GM12891 (cell line): ENCODE data around the gene C1RL.

ENCODE experiments used
- POLR2A ChIP-seq: IDR thresholded peaks from 2 replicates; pipeline ENCODE4 v1.6.1; 2011; ENCODE audit warnings: low read depth, low read length, control low read depth
- POLR2AphosphoS5 ChIP-seq: IDR thresholded peaks from 2 replicates; pipeline ENCODE4 v1.6.1; 2011; ENCODE audit warnings: low read depth, low read length, control low read depth
- SPI1 ChIP-seq: IDR thresholded peaks from 2 replicates; pipeline ENCODE4 v1.6.1; 2011; ENCODE audit warnings: low read depth, low read length, control low read depth
- TAF1 ChIP-seq: IDR thresholded peaks from 2 replicates; pipeline ENCODE4 v1.6.1; 2011; ENCODE audit warnings: low read depth, low read length, control low read depth

DNA sequence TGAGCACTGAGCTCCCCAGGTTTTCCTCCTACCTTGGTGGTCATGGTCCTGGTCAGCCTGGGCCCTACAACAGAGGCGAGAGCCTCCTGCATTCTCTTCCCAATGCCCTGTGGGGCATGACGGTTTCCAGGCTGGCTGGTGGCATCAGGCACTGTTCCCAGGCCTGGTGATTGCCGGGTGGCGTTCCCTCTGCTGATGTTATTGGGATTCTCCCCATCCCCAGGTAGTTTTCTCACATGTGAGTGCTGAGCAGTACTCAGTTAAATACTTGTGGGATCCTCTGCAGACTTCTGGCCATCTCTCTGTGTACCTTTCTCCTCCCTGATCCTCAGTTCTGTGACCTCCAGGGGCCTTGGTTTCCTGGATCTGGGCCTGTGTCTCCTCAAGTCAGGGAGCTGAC lies 32.5 kb downstream of the C1RL start:
- TF ChIP-seq POLR2A: no peak
- no peak for TF ChIP-seq TAF1
- no peak for TF ChIP-seq POLR2AphosphoS5
- TF ChIP-seq SPI1: no peak
